ENCODE results near the gene MOB1A.
"Not testable (repeated sequence)": the region's sequence is repeated elsewhere in the genome, so short reads cannot be mapped to it uniquely, and the experiment has no call there.

The MOB1A gene

DNA sequence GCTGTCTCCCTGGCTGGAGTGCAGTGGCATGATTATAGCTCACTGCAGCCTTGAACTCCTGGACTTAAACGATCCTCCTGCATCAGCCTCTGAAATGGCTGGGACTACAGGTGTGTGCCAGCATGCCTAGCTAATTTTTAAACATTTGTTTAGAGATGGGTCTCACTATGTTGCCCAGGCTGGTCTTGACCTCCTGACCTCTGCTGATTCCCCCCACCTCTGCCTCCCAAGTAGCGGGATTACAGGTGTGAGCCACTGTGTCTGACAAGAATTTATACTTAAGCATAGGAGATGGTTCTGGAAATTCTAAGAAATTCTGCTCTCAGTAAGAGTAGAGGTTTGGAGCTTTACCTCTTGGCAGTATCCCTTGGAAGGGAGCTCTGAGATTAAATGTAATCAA is 38.0 kb upstream of the MOB1A start:
- CTCF ChIA-PET: interaction anchor here (1.2 to 3.7 kb wide), 2 partner anchors 12 to 18 kb away, joined by 3 to 20 read pairs; partner anchors contain the start of gene MTHFD2
- H3K4me3 ChIP-seq (ENCODE audit: low read depth, low read length): no peak overlapping the region
- TF ChIP-seq CTCF (IDR thresholded peaks at IDR 0.05; ENCODE audit: insufficient read depth, low read length, missing control alignments): no peak
- POLR2A ChIA-PET: interaction anchor here (0.9 kb wide), 1 partner anchor 10 kb away, joined by 3 read pairs; no protein-coding TSS in a partner anchor
- no peak for DNase-seq (ENCODE audit: low read depth, low spot score)

DNA sequence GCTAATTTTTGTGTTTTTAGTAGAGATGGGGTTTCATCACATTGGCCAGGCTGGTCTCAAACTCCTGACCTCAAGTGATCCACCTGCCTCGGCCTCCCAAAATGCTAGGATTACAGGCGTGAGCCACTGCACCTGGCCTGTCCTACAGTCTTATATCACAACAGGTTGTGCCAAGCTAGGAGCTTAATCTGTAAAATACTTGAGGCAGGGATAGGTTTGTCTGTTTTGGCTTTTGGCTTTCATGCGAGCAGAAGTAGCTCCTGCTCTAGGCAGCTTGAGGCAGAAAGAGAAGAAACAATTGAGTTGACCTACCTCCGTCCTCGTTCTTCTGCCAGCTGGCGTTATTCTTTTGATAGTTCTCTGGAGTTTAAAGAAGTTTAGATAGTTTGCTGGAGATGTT is 37.1 kb upstream of the MOB1A start:
- CTCF ChIA-PET: interaction anchor here (3.7 kb wide), 1 partner anchor 11 kb away, joined by 20 read pairs; no protein-coding TSS in a partner anchor
- POLR2A ChIA-PET; H3K4me3 ChIP-seq (ENCODE audit: low read depth, low read length); DNase-seq (ENCODE audit: low read depth, low spot score): not testable (repeated sequence)

DNA sequence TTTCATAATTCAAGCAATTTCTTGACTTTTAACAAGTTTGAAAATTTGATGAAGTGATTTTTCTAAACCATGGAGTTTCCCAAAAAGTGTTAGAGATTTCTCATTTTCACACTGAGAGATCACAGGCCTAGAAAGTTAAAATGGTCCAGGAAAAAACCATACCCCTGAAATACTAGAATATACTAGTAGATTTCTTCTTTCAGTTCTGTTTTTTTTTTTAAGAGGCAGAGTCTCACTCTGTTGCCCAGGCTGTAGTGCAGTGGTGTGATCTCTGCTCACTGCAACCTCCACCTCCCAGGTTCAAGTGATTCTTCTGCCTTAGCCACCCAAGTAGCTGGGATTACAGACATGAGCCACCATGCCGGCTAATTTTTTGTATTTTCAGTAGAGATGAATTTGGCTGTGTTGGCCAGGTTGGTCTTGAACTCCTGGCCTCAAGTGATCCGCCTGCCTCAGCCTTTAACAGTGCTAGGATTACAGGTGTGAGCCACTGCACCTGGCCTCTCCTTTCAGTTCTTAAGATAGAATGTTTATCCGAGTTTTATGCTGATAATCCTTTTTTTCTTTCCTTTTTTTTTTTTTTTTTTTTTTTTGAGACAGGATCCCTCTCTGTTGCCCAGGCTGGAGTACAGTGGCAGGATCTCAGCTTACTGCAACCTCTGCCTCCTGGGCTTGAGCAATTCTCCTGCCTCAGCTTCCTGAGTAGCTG is 34.2 kb upstream of the MOB1A start:
- DNase-seq (ENCODE audit: low read depth, low spot score): no peak
- ChIA-PET CTCF (no interaction called here), POLR2A (no interaction called here)
- H3K4me3 ChIP-seq (ENCODE audit: low read depth, low read length): no peak overlapping the region
- no peak for TF ChIP-seq CTCF (IDR thresholded peaks at IDR 0.05; ENCODE audit: insufficient read depth, low read length, missing control alignments)

DNA sequence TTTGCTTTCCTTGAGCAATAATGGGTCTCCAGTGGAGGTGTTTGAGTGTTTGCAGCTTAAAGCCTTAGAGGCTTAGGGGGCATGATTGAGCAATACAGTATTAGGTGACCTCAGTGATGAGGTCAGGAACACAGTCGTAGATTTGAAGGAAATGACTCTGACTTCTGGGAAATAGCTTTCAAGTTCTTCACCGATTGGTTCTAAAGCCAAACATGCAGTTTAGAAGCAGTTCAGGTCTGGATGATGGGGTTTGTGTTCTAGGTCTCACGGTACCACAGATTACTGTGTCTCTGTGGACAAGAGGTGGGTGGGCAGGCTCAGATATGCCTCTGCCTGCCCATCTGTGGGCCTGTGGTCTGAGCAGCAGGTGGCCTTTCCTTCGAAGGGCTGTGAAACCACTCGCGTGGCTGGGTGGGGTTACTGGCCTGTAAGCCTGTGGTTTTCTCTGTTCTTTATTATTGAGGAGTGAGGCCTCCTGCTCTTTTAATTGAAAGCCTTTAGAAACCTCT is 27.6 kb upstream of the MOB1A start:
- no peak overlapping the region for H3K4me3 ChIP-seq (ENCODE audit: low read depth, low read length)
- CTCF ChIA-PET: interaction anchor here (0.6 to 3.1 kb wide), 5 partner anchors 9 to 382 kb away, joined by 3 to 20 read pairs (median 3); partner anchors contain the start of gene BOLA3
- POLR2A ChIA-PET: interaction anchor here (0.7 to 1.1 kb wide), 2 partner anchors 10 to 21 kb away, joined by 3 read pairs; no protein-coding TSS in a partner anchor
- TF ChIP-seq CTCF (IDR thresholded peaks at IDR 0.05; ENCODE audit: insufficient read depth, low read length, missing control alignments): no peak
- DNase-seq (ENCODE audit: low read depth, low spot score): no peak

- no peak for TF ChIP-seq CTCF (IDR thresholded peaks at IDR 0.05; ENCODE audit: insufficient read depth, low read length, missing control alignments)
- DNase-seq (ENCODE audit: low read depth, low spot score): no peak
- no peak overlapping the region for H3K4me3 ChIP-seq (ENCODE audit: low read depth, low read length)
- ChIA-PET CTCF (interaction anchor here (1.0 to 3.1 kb wide), 4 partner anchors 10 to 381 kb away, joined by 3 to 20 read pairs (median 6); partner anchors contain the start of gene BOLA3), POLR2A (interaction anchor here (0.7 kb wide), 1 partner anchor 21 kb away, joined by 3 read pairs; no protein-coding TSS in a partner anchor)
Observed at GRCh38 chr2:74205596-74205995, 26.9 kb upstream of the MOB1A start.

- no peak for TF ChIP-seq CTCF (IDR thresholded peaks at IDR 0.05; ENCODE audit: insufficient read depth, low read length, missing control alignments)
- ChIA-PET CTCF (interaction anchor here (1.0 to 2.9 kb wide), 4 partner anchors 10 to 381 kb away, joined by 3 to 20 read pairs (median 3); partner anchors contain the start of gene BOLA3), POLR2A (no interaction called here)
- H3K4me3 ChIP-seq (ENCODE audit: low read depth, low read length): no peak overlapping the region
- no peak for DNase-seq (ENCODE audit: low read depth, low spot score)
Observed at GRCh38 chr2:74205113-74205512, 26.4 kb upstream of the MOB1A start.

All from AG04449 (cell line).